ENCODE results near the gene POU6F1. TPM values are rescaled to one million over a fixed set of nuclear protein-coding genes. Genes with fewer than 3 reads are reported as not detected.

The POU6F1 gene
- total RNA-seq, 1 donor from 2014 or later = 0.26 TPM

DNA sequence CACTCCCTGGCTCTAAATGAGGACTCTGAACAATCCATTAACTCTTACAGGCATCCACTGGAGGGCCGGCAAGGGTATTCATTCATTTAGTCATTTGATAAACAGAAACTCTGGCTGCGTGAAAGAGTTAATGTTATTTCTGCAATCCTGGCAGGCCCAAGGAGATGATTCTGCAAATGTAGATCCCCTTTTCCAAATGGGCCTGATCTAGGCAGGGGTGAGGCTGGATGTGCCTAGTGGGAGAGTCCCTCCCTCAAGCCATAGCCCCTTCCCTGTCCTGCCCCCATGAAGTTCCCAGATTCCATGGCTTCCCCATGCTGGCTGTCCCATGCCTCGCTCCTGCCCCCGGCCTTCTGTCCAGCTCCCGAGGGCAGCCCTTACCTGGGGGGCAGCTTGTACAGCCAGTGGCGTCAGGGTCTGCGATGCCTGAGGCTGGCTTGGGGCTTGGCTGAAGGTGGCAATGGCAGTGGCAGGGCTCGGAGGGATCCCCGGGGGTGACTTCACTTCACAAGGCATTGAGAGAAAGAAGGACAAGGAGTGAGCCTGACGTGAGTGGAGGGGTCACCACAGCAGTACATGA lies 18.4 kb downstream of the POU6F1 start:
- Histone ChIP-seq H3K4me3 (ENCODE audit: low read depth, low read length) (no peak overlapping the region), H3K27me3 (ENCODE audit: control insufficient read depth, insufficient read depth, low read length) (no peaks in the 10 kb centered on the region), H3K36me3 (ENCODE audit: control insufficient read depth, insufficient read depth, low read length) (no peaks in the 10 kb centered on the region)
- no peak for DNase-seq (ENCODE audit: low read depth)
- TF ChIP-seq, protein P1, sequence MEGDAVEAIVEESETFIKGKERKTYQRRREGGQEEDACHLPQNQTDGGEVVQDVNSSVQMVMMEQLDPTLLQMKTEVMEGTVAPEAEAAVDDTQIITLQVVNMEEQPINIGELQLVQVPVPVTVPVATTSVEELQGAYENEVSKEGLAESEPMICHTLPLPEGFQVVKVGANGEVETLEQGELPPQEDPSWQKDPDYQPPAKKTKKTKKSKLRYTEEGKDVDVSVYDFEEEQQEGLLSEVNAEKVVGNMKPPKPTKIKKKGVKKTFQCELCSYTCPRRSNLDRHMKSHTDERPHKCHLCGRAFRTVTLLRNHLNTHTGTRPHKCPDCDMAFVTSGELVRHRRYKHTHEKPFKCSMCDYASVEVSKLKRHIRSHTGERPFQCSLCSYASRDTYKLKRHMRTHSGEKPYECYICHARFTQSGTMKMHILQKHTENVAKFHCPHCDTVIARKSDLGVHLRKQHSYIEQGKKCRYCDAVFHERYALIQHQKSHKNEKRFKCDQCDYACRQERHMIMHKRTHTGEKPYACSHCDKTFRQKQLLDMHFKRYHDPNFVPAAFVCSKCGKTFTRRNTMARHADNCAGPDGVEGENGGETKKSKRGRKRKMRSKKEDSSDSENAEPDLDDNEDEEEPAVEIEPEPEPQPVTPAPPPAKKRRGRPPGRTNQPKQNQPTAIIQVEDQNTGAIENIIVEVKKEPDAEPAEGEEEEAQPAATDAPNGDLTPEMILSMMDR (IDR thresholded peaks at IDR 0.05; ENCODE audit: insufficient read depth, low read length, severe bottlenecking) = no peak
- peak; percentile 32 for FAIRE-seq

DNA sequence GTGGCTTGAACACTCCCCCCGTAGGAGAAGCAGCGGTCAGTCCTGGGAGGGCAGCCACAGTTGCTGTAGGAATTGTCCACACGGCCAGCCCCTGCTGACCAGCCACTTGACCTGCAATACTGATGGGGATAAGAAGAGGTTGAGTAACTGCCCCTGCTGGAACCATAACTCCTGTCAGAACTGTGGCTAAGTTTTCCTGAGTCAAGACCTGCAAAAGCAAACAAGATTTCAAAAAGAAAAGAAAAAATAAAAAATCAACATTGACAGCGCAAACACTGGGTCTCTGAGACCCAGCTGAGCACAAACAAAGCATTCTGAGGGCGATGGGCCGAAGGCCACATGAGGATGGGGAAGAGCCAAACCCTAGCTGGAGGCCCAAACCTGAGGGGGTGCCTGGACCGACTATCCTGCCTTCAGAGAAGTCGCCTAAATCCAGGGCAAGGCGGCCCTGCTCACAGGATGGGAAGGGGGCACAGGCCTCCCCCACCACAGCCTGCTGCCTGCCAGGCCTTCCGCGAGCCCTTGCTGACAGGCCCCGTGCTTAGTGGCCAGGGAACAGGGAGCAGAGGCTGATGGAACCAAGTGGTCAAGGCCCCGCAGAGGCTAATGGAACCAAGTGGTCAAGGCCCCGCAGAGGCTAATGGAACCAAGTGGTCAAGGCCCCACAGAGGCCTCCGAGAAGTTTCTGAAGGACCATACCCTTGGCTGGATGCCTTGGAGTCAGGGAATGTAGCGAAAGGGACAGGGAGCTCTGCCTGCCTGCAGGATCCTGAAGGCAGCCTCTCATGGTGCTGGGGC lies 19.1 kb downstream of the POU6F1 start:
- H3K27me3 ChIP-seq (ENCODE audit: control insufficient read depth, insufficient read depth, low read length) = no peaks in the 10 kb centered on the region
- TF ChIP-seq, protein P1 (IDR thresholded peaks at IDR 0.05; ENCODE audit: insufficient read depth, low read length, severe bottlenecking) = no peak
- DNase-seq (ENCODE audit: low read depth) (no peak), FAIRE-seq (peak; percentile 40)
- H3K4me3 ChIP-seq (ENCODE audit: low read depth, low read length) = no peak overlapping the region
- no peaks in the 10 kb centered on the region for H3K36me3 ChIP-seq (ENCODE audit: control insufficient read depth, insufficient read depth, low read length)

DNA sequence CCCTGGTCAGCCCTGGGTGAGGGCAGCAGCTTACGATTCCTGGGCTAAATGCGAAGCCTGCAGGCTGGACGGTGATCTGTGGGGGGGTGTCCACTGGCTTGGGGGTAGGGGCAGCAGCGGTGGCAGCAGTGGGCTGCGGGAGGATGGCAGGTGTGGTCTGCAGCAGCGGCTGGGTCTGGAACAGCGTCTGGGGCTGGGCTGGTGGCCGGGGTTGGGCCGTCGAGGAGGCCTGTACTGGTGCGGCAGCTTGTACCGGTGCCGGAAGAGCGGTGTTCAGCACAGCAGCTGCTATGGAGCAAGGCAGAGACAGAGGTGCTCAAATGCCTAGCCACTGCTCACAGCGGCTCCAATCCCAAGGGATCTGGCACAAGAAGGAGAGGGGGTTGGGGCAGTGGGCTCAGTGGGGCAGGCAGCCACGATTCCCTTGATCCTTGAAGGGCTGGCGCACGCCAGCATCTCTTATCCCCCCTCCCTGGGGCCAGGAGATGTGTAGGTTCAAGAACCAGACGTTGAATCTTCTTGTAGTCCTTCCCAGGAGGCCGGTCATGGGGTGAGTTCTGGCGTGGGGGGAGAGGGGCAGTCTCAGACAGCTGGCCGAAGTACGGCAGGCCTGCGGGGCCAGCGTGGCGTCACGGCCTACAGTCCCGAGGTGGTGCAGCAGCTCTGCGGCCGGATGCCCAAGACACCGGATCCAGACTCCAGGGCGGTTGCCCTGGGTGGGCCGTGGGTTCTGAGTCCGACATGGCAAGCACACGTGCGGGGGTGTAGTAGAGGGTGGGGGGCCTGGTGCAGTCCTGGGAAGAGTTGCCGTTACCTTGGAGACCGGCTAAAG lies 19.9 kb downstream of the POU6F1 start:
- H3K4me3 ChIP-seq (ENCODE audit: low read depth, low read length) = no peak overlapping the region
- DNase-seq (ENCODE audit: low read depth) = no peak
- H3K36me3 ChIP-seq (ENCODE audit: control insufficient read depth, insufficient read depth, low read length) = no peaks in the 10 kb centered on the region
- TF ChIP-seq, protein P1 (IDR thresholded peaks at IDR 0.05; ENCODE audit: insufficient read depth, low read length, severe bottlenecking) = no peak
- no peaks in the 10 kb centered on the region for H3K27me3 ChIP-seq (ENCODE audit: control insufficient read depth, insufficient read depth, low read length)
- no peak for FAIRE-seq

DNA sequence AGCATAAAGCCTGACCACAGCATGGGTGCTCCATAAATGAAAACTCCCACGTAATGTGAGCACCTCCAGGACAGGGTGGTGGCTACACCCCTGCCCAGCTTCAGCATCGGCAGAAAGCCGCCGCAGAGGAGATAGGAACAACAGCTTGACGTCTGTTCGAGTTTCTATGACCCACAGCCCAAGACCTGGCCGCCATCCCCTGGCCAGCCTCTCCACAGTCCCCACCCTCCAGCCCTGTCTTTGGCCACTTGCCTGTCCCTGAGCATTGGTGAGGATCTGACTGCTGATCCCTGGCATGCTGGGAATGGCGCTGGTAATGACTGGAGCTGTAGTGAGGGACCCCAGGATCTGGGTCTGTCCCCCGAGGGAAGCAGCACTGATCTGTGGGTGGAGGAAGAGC lies 21.3 kb downstream of the POU6F1 start:
- FAIRE-seq (no peak), DNase-seq (ENCODE audit: low read depth) (no peak)
- H3K27me3 ChIP-seq (ENCODE audit: control insufficient read depth, insufficient read depth, low read length) = no peaks in the 10 kb centered on the region
- no peak overlapping the region for H3K4me3 ChIP-seq (ENCODE audit: low read depth, low read length)
- H3K36me3 ChIP-seq (ENCODE audit: control insufficient read depth, insufficient read depth, low read length) = no peaks in the 10 kb centered on the region
- TF ChIP-seq, protein P1 (IDR thresholded peaks at IDR 0.05; ENCODE audit: insufficient read depth, low read length, severe bottlenecking) = no peak

DNA sequence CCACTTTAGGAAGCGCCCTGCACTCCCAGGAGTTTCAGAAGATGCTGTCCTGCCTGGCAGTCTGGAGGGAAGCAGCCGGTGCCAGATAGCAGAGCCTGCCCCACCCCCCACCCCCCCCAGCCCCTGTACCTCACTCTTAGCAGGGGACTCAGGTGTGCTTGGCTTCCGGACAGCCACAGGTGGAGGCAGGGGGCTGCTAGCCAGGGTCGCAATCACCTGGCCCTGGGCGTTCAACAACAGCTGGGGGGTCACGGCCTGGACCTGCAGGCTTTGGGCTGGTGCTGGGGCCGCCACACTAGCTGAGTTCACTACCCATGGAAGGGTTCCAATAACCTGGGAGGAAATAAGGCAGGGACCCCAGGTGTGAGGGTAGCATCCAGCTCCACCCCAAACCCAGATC lies 22.0 kb downstream of the POU6F1 start:
- no peak overlapping the region for H3K4me3 ChIP-seq (ENCODE audit: low read depth, low read length)
- no peaks in the 10 kb centered on the region for H3K36me3 ChIP-seq (ENCODE audit: control insufficient read depth, insufficient read depth, low read length)
- no peaks in the 10 kb centered on the region for H3K27me3 ChIP-seq (ENCODE audit: control insufficient read depth, insufficient read depth, low read length)
- TF ChIP-seq, protein P1 (IDR thresholded peaks at IDR 0.05; ENCODE audit: insufficient read depth, low read length, severe bottlenecking) = no peak
- DNase-seq (ENCODE audit: low read depth) (no peak), FAIRE-seq (no peak)
